Brain microvascular endothelial cell (primary cell): ENCODE results near the gene FGGY.
"Not testable (repeated sequence)": the region's sequence is repeated elsewhere in the genome, so short reads cannot be mapped to it uniquely, and the experiment has no call there.

ENCODE experiments used
- DNase-seq: peaks from one replicate; pipeline ENCODE4 v3.0.0-alpha.2; 2020
- H3K27ac ChIP-seq: fragments of 250-450 bp; sonication (Bioruptor Pico); 2 replicates; pipeline ENCODE4 v1.5.1; 2020; ENCODE audit warnings: mild to moderate bottlenecking, moderate library complexity
- H3K27me3 ChIP-seq: fragments of 250-450 bp; sonication (Bioruptor Pico); replicated peaks from 2 replicates; pipeline ENCODE4 v1.5.1; 2020; ENCODE audit warnings: mild to moderate bottlenecking
- H3K36me3 ChIP-seq: fragments of 250-450 bp; sonication (Bioruptor Pico); replicated peaks from 2 replicates; pipeline ENCODE4 v1.5.1; 2020; ENCODE audit warnings: mild to moderate bottlenecking
- H3K4me3 ChIP-seq: 2 replicates; pipeline ENCODE4 v1.5.1; 2011; ENCODE audit warnings: low read depth, mild to moderate bottlenecking, control low read depth, low read length, moderate library complexity
- in situ Hi-C: cut with HindIII; loops from 2 replicates; pipeline ENCODE4 v1.10.0; 2017; ENCODE audit warnings: low sequenced_read_pairs, low pct_ligation_motif_present
- TF ChIP-seq, protein P1 (sequence below): IDR thresholded peaks from 2 replicates; pipeline ENCODE4 v1.5.1; 2011; ENCODE audit warnings: low read depth, mild to moderate bottlenecking, moderate library complexity, low read length, control low read depth, inconsistent platforms; ENCODE audit errors: missing control alignments

Gene FGGY

GRCh38 chr1:59528900-59529299 lies 232.0 kb downstream of the FGGY start:
- TF ChIP-seq, protein P1, sequence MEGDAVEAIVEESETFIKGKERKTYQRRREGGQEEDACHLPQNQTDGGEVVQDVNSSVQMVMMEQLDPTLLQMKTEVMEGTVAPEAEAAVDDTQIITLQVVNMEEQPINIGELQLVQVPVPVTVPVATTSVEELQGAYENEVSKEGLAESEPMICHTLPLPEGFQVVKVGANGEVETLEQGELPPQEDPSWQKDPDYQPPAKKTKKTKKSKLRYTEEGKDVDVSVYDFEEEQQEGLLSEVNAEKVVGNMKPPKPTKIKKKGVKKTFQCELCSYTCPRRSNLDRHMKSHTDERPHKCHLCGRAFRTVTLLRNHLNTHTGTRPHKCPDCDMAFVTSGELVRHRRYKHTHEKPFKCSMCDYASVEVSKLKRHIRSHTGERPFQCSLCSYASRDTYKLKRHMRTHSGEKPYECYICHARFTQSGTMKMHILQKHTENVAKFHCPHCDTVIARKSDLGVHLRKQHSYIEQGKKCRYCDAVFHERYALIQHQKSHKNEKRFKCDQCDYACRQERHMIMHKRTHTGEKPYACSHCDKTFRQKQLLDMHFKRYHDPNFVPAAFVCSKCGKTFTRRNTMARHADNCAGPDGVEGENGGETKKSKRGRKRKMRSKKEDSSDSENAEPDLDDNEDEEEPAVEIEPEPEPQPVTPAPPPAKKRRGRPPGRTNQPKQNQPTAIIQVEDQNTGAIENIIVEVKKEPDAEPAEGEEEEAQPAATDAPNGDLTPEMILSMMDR: no peak
- Histone ChIP-seq H3K36me3 (no peaks in the 10 kb centered on the region), H3K27me3 (no peaks in the 10 kb centered on the region), H3K27ac (no peak overlapping the region), H3K4me3 (no peak overlapping the region)
- in situ Hi-C loops: no loop called here
- no peak for DNase-seq

DNA sequence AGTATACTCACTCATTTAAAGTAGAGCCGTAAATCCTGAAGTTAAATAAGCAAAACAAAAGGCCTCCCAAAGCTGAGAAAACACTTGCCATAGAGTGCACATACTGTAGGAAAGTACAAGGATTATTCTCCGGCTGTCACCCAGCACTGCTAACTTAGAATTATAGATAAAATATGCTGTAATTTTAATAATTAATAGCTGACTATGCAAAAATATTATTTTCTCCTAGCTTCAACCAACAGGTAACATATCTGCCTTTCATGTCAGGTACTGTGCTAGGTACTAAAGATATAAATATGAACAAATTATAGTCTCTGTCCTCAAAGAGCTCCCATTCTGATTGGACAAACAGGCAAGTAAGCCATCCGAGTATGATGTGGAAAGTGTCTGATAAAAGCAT lies 233.2 kb downstream of the FGGY start:
- TF ChIP-seq, protein P1: no peak
- Histone ChIP-seq H3K27ac (no peak overlapping the region), H3K27me3 (no peaks in the 10 kb centered on the region), H3K36me3 (no peaks in the 10 kb centered on the region), H3K4me3 (no peak overlapping the region)
- no peak for DNase-seq
- in situ Hi-C loops: no loop called here

DNA sequence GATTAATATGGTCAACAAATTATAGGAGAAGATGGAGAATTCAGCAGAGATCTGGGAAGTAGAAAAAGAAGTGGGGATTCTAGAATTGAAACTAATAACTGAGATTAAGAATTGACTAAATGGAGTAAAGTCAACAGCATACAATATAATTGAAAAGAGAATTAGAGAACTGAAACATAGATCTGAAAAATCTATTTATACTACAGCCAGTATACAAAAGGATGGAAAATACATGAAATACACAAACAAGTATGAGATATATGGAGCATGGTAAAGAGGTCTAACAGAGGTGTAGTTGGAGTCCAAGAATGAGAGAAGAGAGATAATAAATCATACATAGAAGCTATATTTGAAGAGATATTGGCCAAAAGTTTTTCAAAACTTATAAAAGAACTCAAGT lies 235.2 kb downstream of the FGGY start:
- Histone ChIP-seq H3K27me3 (no peaks in the 10 kb centered on the region), H3K36me3 (no peaks in the 10 kb centered on the region), H3K4me3 (no peak overlapping the region), H3K27ac (no peak overlapping the region)
- TF ChIP-seq, protein P1: no peak
- in situ Hi-C loops: no loop called here
- DNase-seq: no peak

DNA sequence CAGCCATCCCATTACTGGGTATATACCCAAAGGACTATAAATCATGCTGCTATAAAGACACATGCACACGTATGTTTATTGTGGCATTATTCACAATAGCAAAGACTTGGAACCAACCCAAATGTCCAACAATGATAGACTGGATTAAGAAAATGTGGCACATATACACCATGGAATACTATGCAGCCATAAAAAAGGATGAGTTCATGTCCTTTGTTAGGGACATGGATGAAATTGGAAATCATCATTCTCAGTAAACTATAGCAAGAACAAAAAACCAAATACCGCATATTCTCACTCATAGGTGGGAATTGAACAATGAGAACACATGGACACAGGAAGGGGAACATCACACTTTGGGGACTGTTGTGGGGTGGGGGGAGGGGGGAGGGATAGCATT lies 241.6 kb downstream of the FGGY start:
- H3K27me3 ChIP-seq, DNase-seq, H3K27ac ChIP-seq, H3K36me3 ChIP-seq, H3K4me3 ChIP-seq, in situ Hi-C loops: not testable (repeated sequence)

- H3K36me3 ChIP-seq: no peaks in the 10 kb centered on the region
- H3K4me3 ChIP-seq: no peak overlapping the region
- DNase-seq: no peak
- in situ Hi-C loops: no loop called here
- TF ChIP-seq, protein P1: no peak
- no peaks in the 10 kb centered on the region for H3K27me3 ChIP-seq
- H3K27ac ChIP-seq: no peak overlapping the region
Observed at GRCh38 chr1:59539961-59540681, 243.2 kb downstream of the FGGY start.

- H3K27ac ChIP-seq: no peak overlapping the region
- in situ Hi-C loops: no loop called here
- TF ChIP-seq, protein P1: no peak
- H3K36me3 ChIP-seq: no peaks in the 10 kb centered on the region
- H3K27me3 ChIP-seq: no peaks in the 10 kb centered on the region
- H3K4me3 ChIP-seq: no peak overlapping the region
- no peak for DNase-seq
Observed at GRCh38 chr1:59541161-59541560, 244.3 kb downstream of the FGGY start.
